A549 treated with ZK216348 at 1 μM for 4 hours (cell line): ENCODE data around the gene GRIP2. TPM values are rescaled to one million over a fixed set of nuclear protein-coding genes. Genes with fewer than 3 reads are reported as not detected.

Source experiments
- total RNA-seq: library from RNA; stranded (reverse); fragments of 200-300 nt; extraction: Qiagen RNA extraction; gene quantifications from 5 replicates; pipeline ENCODE4 v1.2.3, GENCODE V29; 2022; ENCODE audit warnings: low read depth

GRIP2 gene
- total RNA-seq = 0.52 to 2.0 TPM (median 1.4 TPM) in 5 replicates

DNA sequence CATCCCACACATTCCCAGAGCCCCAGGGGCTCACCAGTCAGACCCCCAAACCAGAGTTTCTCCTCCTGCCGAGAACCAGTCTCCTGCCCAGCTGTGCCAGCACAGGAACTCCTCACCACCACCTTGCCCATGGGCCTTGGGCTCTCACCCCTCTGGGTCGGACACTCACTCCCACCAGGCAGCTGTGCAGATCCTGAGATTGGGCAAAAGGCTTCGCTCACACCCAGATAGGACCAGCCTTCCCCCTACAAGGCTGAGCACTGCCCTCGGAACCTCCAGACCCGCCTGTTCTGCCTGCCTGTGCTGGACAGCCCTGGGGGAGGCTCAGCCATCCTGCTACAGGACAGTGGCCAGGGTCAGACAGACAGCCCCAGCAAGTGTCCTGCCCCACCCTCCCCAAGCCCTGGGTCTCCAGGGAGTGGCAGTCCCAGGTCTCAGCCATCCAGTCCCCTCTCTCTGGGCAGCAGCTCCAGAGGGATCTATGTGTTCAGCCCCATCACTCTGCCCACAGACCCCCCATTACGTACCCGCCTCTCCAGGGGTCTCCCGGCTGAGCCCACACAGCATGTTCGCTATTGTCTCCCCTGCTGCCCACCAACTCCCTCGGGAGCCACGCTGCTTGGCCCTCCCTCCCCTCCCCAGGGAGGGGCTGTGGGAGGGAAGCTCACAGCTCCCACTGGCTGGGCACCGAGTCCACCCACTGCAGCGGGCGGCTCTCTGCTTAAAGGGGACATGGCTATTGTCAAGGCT, at the start of gene GRIP2:
Gene GRIP2, minus strand, starts transcription at position 601 of the 750 bp plus-strand sequence. Its CDS starts 34 bp downstream, at position 567.

Other genes with a start within 250 kb of the GRIP2 start
- gene SLC6A6, start 137.7 kb downstream of the GRIP2 start, total RNA-seq = 71.4 to 97.2 TPM (median 85.1 TPM) in 5 replicates
- 11.1 to 26.1 TPM (median 13.6 TPM) in 5 replicates for gene CCDC174, start 111.4 kb upstream of the GRIP2 start, total RNA-seq
- gene C3orf20, start 134.8 kb upstream of the GRIP2 start, total RNA-seq = not detected in 5 replicates